HCT116 (cell line): Measurements from ENCODE around the gene ADM2. TPM values are rescaled to one million over a fixed set of nuclear protein-coding genes. Genes with fewer than 3 reads are reported as not detected.

Experiments
- ATAC-seq: fragments of 200-7000 bp; cut with Tn5 transposase; 2 replicates; pipeline ENCODE4 v1.9.1; 2020; ENCODE audit warnings: mild to moderate bottlenecking, moderate library complexity
- BruUV-seq: library from RNA; stranded (reverse); fragments of 400-500 nt; replicated peaks from 2 replicates; lab custom pipeline; 2021; lab: Mats Ljungman, UMichigan
- CTCF ChIA-PET: fragments of 300-600 bp; sonication (Branson Sonifier 250); formaldehyde crosslinking; loops from one replicate; lab custom pipeline; 2021; ENCODE audit warnings: antibody characterized with exemption; lab: Charles Lee
- POLR2A ChIA-PET: fragments of 300-600, 350-600 bp; sonication (Branson Sonifier 250); formaldehyde crosslinking; loops from one replicate; lab custom pipeline; 2021; ENCODE audit warnings: antibody characterized with exemption; lab: Charles Lee
- RAD21 ChIA-PET, 2 experiments: fragments of 300-600 bp; sonication (Branson Sonifier 250); formaldehyde crosslinking; loops; one replicate each; lab custom pipeline; 2023; ENCODE audit warnings: low total read pairs in 2 of 2; ENCODE audit not compliant: uncharacterized antibody in 2 of 2, unreplicated experiment in 2 of 2, low non-redundant PET in 1 of 2; lab: Charles Lee
- DNase-seq: peaks from one replicate; pipeline ENCODE4 v3.0.0-alpha.2; 2010; ENCODE audit warnings: low read depth, low spot score
- H2AFZ ChIP-seq: fragments of 200-600 bp; shearing (Covaris generic), sonication (generic); 2 replicates; pipeline ENCODE4 v1.6.1; 2017; ENCODE audit warnings: low read depth, mixed run types, mixed read lengths, antibody characterized with exemption, low read length; ENCODE audit not compliant: poor library complexity, severe bottlenecking
- H3K27ac ChIP-seq: 2 replicates; pipeline ENCODE4 v1.5.1; 2012; ENCODE audit warnings: low read depth, low read length
- H3K27me3 ChIP-seq: fragments of 200-600 bp; sonication (generic); 2 replicates; pipeline ENCODE4 v1.6.1; 2016; ENCODE audit warnings: mixed run types, low read length, mixed read lengths; ENCODE audit not compliant: insufficient read depth
- H3K36me3 ChIP-seq, 2 experiments: fragments of 200-500 bp in 1 of 2; fragments of 200-600 bp in 1 of 2; sonication (Bioruptor generic) in 1 of 2; sonication (generic) in 1 of 2; 2 replicates each; pipeline versions ENCODE4 v1.5.1 to v1.6.1; 2014 to 2016; ENCODE audit warnings: low read length in 2 of 2, inconsistent platforms in 1 of 2, mixed read lengths in 1 of 2, mixed run types in 1 of 2; ENCODE audit not compliant: insufficient read depth in 2 of 2, control insufficient read depth in 1 of 2
- H3K4me1 ChIP-seq, 2 experiments: fragments of 200-600 bp in 1 of 2; sonication (generic) in 1 of 2; 2 replicates each; pipeline versions ENCODE4 v1.5.1 to v1.6.1; 2012 to 2017; ENCODE audit warnings: low read length in 2 of 2, inconsistent platforms in 1 of 2, mild to moderate bottlenecking in 1 of 2, mixed read lengths in 1 of 2, mixed run types in 1 of 2, moderate library complexity in 1 of 2; ENCODE audit not compliant: insufficient read depth in 2 of 2, control insufficient read depth in 1 of 2
- H3K4me2 ChIP-seq: fragments of 200-600 bp; sonication (generic); 2 replicates; pipeline ENCODE4 v1.6.1; 2017; ENCODE audit warnings: mixed run types, low read length, mixed read lengths
- H3K4me3 ChIP-seq, 2 experiments: fragments of 200-600 bp in 1 of 2; sonication (generic) in 1 of 2; replicated peaks in 1 of 2; 2 replicates each; pipeline ENCODE4 v1.5.1; 2011 to 2016; ENCODE audit warnings: low read length in 2 of 2, control low read depth in 1 of 2, low read depth in 1 of 2, mild to moderate bottlenecking in 1 of 2, mixed read lengths in 1 of 2, mixed run types in 1 of 2
- H3K79me2 ChIP-seq: fragments of 200-600 bp; sonication (generic); 2 replicates; pipeline ENCODE4 v1.6.1; 2017; ENCODE audit warnings: mild to moderate bottlenecking, mixed run types, low read length, moderate library complexity, mixed read lengths; ENCODE audit not compliant: insufficient read depth
- H3K9ac ChIP-seq: fragments of 200-600 bp; sonication (generic); 2 replicates; pipeline ENCODE4 v1.6.1; 2016; ENCODE audit warnings: low read length, mixed read lengths
- H3K9me2 ChIP-seq: fragments of 200-600 bp; sonication (generic), shearing (Covaris generic); 2 replicates; pipeline ENCODE4 v1.6.1; 2017; ENCODE audit warnings: mixed run types, mild to moderate bottlenecking, moderate library complexity; ENCODE audit not compliant: insufficient read depth
- H3K9me3 ChIP-seq, 2 experiments: fragments of 200-500 bp in 1 of 2; fragments of 200-600 bp in 1 of 2; sonication (Bioruptor generic) in 1 of 2; sonication (generic) in 1 of 2; 2 replicates each; pipeline ENCODE4 v1.6.1; 2014 to 2017; ENCODE audit warnings: low read length in 2 of 2, mixed read lengths in 2 of 2, inconsistent platforms in 1 of 2, low read depth in 1 of 2, mild to moderate bottlenecking in 1 of 2, mixed run types in 1 of 2, moderate library complexity in 1 of 2; ENCODE audit not compliant: control insufficient read depth in 1 of 2, insufficient read depth in 1 of 2
- H4K20me1 ChIP-seq: fragments of 200-600 bp; sonication (generic), shearing (Covaris generic); 2 replicates; pipeline ENCODE4 v1.6.1; 2017; ENCODE audit warnings: mixed run types, mild to moderate bottlenecking, moderate library complexity; ENCODE audit not compliant: insufficient read depth
- ATF3 ChIP-seq: IDR thresholded peaks from 2 replicates; pipeline ENCODE4 v1.6.1; 2012
- CBX3 ChIP-seq: IDR thresholded peaks from 2 replicates; pipeline ENCODE4 v1.6.1; 2012; ENCODE audit warnings: low read depth
- CEBPB ChIP-seq: IDR thresholded peaks from 2 replicates; pipeline ENCODE4 v1.6.1; 2012; ENCODE audit warnings: low read depth
- EGR1 ChIP-seq: IDR thresholded peaks from 2 replicates; pipeline ENCODE4 v1.6.1; 2012; ENCODE audit warnings: low read depth
- EZH2 ChIP-seq: fragments of 200-600 bp; sonication (generic); IDR thresholded peaks from 2 replicates; pipeline ENCODE4 v1.6.1; 2017; ENCODE audit warnings: antibody characterized with exemption, mixed run types
- EZH2phosphoT487 ChIP-seq: fragments of 200-600 bp; IDR thresholded peaks from 2 replicates; pipeline ENCODE4 v1.6.1; 2018; ENCODE audit warnings: antibody characterized with exemption, borderline replicate concordance
- FOSL1 ChIP-seq: IDR thresholded peaks from 2 replicates; pipeline ENCODE4 v1.6.1; 2012; ENCODE audit warnings: low read depth
- MAX ChIP-seq: IDR thresholded peaks from 2 replicates; pipeline ENCODE4 v1.6.1; 2012
- POLR2A ChIP-seq: IDR thresholded peaks from 2 replicates; pipeline ENCODE4 v1.7.0; 2011; ENCODE audit warnings: borderline replicate concordance; ENCODE audit not compliant: insufficient read depth, insufficient read length; ENCODE audit errors: extremely low read depth
- RAD21 ChIP-seq: IDR thresholded peaks from 2 replicates; pipeline ENCODE4 v1.6.1; 2012; ENCODE audit warnings: low read depth, mild to moderate bottlenecking
- REST ChIP-seq: IDR thresholded peaks from 2 replicates; pipeline ENCODE4 v1.6.1; 2012; ENCODE audit warnings: low read depth
- SIN3A ChIP-seq: IDR thresholded peaks from 2 replicates; pipeline ENCODE4 v1.6.1; 2012; ENCODE audit warnings: low read depth
- SP1 ChIP-seq: IDR thresholded peaks from 2 replicates; pipeline ENCODE4 v1.6.1; 2012; ENCODE audit warnings: low read depth
- SRF ChIP-seq: IDR thresholded peaks from 2 replicates; pipeline ENCODE4 v1.6.1; 2012; ENCODE audit warnings: low read depth
- TCF7L2 ChIP-seq: IDR thresholded peaks from 2 replicates; pipeline ENCODE4 v1.7.0; 2011; ENCODE audit warnings: borderline replicate concordance, inconsistent platforms; ENCODE audit not compliant: insufficient read depth, insufficient read length; ENCODE audit errors: extremely low read depth
- ZFX ChIP-seq: fragments of 450-650 bp; IDR thresholded peaks from 2 replicates; pipeline ENCODE4 v1.6.1; 2017
- ZNF274 ChIP-seq: fragments of 200-500 bp; sonication (Bioruptor generic); IDR thresholded peaks from 2 replicates; pipeline ENCODE4 v1.6.1; 2014; ENCODE audit warnings: mild to moderate bottlenecking, low read depth, low read length, inconsistent platforms
- intact Hi-C: fragments of 100-400 bp; cut with micrococcal nuclease; formaldehyde crosslinking; loops from 2 replicates; pipeline ENCODE4 v1.10.0; 2022
- total RNA-seq: library from RNA; stranded (reverse); gene quantifications from one replicate; pipeline ENCODE4 v1.2.1, GENCODE V29; 2021; ENCODE audit not compliant: unreplicated experiment
- TF ChIP-seq, protein P1 (sequence below), 3 experiments: fragments of 200-600 bp in 1 of 3; sonication (generic) in 1 of 3; IDR thresholded peaks in 2 of 3; conservative IDR thresholded peaks in 1 of 3; 2 replicates each; pipeline ENCODE4 v1.5.1; 2012 to 2017; ENCODE audit warnings: low read depth in 2 of 3, low read length in 2 of 3, antibody characterized with exemption in 1 of 3, borderline replicate concordance in 1 of 3, control low read depth in 1 of 3, mild to moderate bottlenecking in 1 of 3, mixed read lengths in 1 of 3, mixed run types in 1 of 3, moderate library complexity in 1 of 3; ENCODE audit not compliant: insufficient read depth in 1 of 3

ADM2 gene
- total RNA-seq, 1 experiment from 2014 or later, result 12.8 TPM

DNA sequence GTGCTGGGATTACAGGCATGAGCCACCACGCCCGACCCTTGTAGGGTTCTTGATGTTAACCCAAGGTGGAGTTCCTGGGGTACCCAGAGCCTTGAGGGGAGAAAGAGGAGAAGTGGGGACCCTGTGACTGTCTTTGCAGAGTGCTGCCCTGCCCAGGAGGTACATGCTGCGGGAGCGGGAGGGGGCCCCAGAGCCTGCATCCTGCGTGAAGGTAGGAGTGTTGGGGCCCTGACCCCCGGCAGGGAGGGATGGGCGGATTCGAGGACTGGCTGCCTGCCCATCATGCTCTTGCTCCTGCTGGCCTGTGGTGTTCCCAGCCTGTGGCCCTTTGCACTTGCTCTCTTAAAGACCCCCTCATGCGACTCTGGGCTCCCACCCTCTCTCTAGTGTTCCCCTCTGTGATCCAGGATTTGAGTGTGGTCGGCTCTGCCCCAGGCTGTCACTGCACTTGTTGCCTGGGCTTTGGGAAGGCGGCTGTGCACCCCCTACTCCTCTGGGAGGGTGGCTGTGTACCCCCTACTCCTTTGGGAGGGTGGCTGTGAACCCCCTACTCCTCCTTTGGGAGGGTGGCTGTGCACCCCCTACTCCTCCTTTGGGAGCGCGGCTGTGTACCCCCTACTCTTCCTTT, 39.6 kb downstream of the ADM2 start (continued):
- TF ChIP-seq POLR2A (no peak), ZFX (no peak), SRF (no peak), MAX (no peak), EZH2 (no peak), CBX3 (no peak), TCF7L2 (no peak), ZNF274 (no peak), ATF3 (no peak), EZH2phosphoT487 (no peak)
- TF ChIP-seq, all 23 proteins: peak for 0

- H2AFZ ChIP-seq, result no peak overlapping the region
- ChIA-PET POLR2A (no interaction called here), CTCF (no interaction called here)
Observed at GRCh38 chr22:50521710-50522109, 40.4 kb downstream of the ADM2 start.

More at GRCh38 chr22:50521710-50522109, 40.4 kb downstream of the ADM2 start:
- Histone ChIP-seq H3K27me3 (no peaks in the 10 kb centered on the region), H3K4me1 (peaks cover 6 to 26% of the 10 kb centered on the region in 2 experiments; a peak in 3 of 4 replicates), H3K36me3 (peaks cover 5 to 30% of the 10 kb centered on the region in 2 experiments; a peak in 3 of 4 replicates), H3K4me3 (no peak overlapping the region), H3K4me2 (no peak overlapping the region), H4K20me1 (no peaks in the 10 kb centered on the region), H3K9me2 (no peaks in the 10 kb centered on the region), H3K79me2 (peaks cover 36% of the 10 kb centered on the region), H3K9ac (no peak overlapping the region), H3K27ac (no peak overlapping the region), H3K9me3 (no peaks in the 10 kb centered on the region)
- TF ChIP-seq CEBPB (no peak), POLR2A (no peak), SIN3A (no peak), EZH2 (no peak), ATF3 (no peak), EGR1 (no peak), SP1 (no peak), CBX3 (no peak), REST (no peak), FOSL1 (no peak), TCF7L2 (no peak), ZFX (no peak), RAD21 (no peak), ZNF274 (no peak)
- TF ChIP-seq, protein P1, sequence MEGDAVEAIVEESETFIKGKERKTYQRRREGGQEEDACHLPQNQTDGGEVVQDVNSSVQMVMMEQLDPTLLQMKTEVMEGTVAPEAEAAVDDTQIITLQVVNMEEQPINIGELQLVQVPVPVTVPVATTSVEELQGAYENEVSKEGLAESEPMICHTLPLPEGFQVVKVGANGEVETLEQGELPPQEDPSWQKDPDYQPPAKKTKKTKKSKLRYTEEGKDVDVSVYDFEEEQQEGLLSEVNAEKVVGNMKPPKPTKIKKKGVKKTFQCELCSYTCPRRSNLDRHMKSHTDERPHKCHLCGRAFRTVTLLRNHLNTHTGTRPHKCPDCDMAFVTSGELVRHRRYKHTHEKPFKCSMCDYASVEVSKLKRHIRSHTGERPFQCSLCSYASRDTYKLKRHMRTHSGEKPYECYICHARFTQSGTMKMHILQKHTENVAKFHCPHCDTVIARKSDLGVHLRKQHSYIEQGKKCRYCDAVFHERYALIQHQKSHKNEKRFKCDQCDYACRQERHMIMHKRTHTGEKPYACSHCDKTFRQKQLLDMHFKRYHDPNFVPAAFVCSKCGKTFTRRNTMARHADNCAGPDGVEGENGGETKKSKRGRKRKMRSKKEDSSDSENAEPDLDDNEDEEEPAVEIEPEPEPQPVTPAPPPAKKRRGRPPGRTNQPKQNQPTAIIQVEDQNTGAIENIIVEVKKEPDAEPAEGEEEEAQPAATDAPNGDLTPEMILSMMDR (IDR thresholded peaks at IDR 0.05 in 2 of 3, conservative IDR thresholded peaks at IDR 0.05 in 1 of 3; ENCODE audit: borderline replicate concordance in 1 of 3, insufficient read depth in 1 of 3, low read depth in 2 of 3, low read length in 2 of 3), result no peak
- DNase-seq (no peak), ATAC-seq (no peak)
- intact Hi-C loops, result no loop called here
- BruUV-seq, result no TSS peak
- RAD21 ChIA-PET, result no interaction called here
